ENCODE measurements around the gene GPC6. TPM values are rescaled to one million over a fixed set of nuclear protein-coding genes. Genes with fewer than 3 reads are reported as not detected.

The GPC6 gene
- total and polyA plus RNA-seq, 2 donors (not counting 3 experiments of a cell fraction or from before 2014, with no cell fraction given): 0.01 TPM; not detected in 1

GRCh38 chr13:93231867-93232266 is 5.3 kb downstream of the GPC6 start:
- BruUV-seq (replicated peaks): no TSS peak
- H3K9ac ChIP-seq (replicated peaks; ENCODE audit: extremely low read depth, insufficient read depth, low read length): no peak overlapping the region
- no peak overlapping the region for H3K4me2 ChIP-seq (ENCODE audit: insufficient read depth, low read length)
- ChIA-PET CTCF (no interaction called here), POLR2A (interaction anchor here (0.6 kb wide), 1 partner anchor 793 kb away, joined by 3 read pairs; no protein-coding TSS in a partner anchor)
- no peak overlapping the region for H3K4me3 ChIP-seq (replicated peaks in 1 of 3; ENCODE audit: insufficient read depth in 1 of 3, low read depth in 1 of 3, low read length in 3 of 3)
- no peaks in the 10 kb centered on the region for H3K79me2 ChIP-seq (ENCODE audit: control insufficient read depth, insufficient read depth, low read length)
- no peaks in the 10 kb centered on the region for H3K36me3 ChIP-seq (ENCODE audit: control insufficient read depth in 2 of 2, extremely low read depth in 1 of 2, insufficient read depth in 2 of 2, low read length in 2 of 2)
- H3K27me3 ChIP-seq (ENCODE audit: control insufficient read depth in 2 of 2, insufficient read depth in 2 of 2, low read length in 2 of 2): no peaks in the 10 kb centered on the region
- no peak for FAIRE-seq
- dilution Hi-C loops (cut with MboI; ENCODE audit: extremely low pct_ligation_motif_present, low sequenced_read_pairs): no loop called here
- H2AFZ ChIP-seq (ENCODE audit: low read depth, low read length): no peak overlapping the region
- H3K9me1 ChIP-seq (replicated peaks; ENCODE audit: control insufficient read depth, extremely low read depth, insufficient read depth, low read length): no peaks in the 10 kb centered on the region
- intact Hi-C loops (cut with micrococcal nuclease): no loop called here
- no peaks in the 10 kb centered on the region for H4K20me1 ChIP-seq (replicated peaks; ENCODE audit: control insufficient read depth, extremely low read depth, insufficient read depth, low read length)
- TF ChIP-seq JUN (IDR thresholded peaks at IDR 0.05; ENCODE audit: borderline replicate concordance, insufficient read depth, insufficient read length, low read depth): no peak
- no peaks in the 10 kb centered on the region for H3K4me1 ChIP-seq (ENCODE audit: control insufficient read depth, extremely low read depth, insufficient read depth, low read length)
- no peak for DNase-seq (ENCODE audit: low read depth, low spot score)
- no peaks in the 10 kb centered on the region for H3K9me3 ChIP-seq (replicated peaks; ENCODE audit: control insufficient read depth, insufficient read depth, low read length)
- H3K27ac ChIP-seq (ENCODE audit: insufficient read depth, low read depth, low read length): no peak overlapping the region

- BruUV-seq (replicated peaks): no TSS peak
- Histone ChIP-seq H3K27me3 (ENCODE audit: control insufficient read depth in 2 of 2, insufficient read depth in 2 of 2, low read length in 2 of 2) (no peaks in the 10 kb centered on the region), H3K9me3 (replicated peaks; ENCODE audit: control insufficient read depth, insufficient read depth, low read length) (peaks cover 2% of the 10 kb centered on the region), H3K36me3 (ENCODE audit: control insufficient read depth in 2 of 2, extremely low read depth in 1 of 2, insufficient read depth in 2 of 2, low read length in 2 of 2) (no peaks in the 10 kb centered on the region), H3K79me2 (ENCODE audit: control insufficient read depth, insufficient read depth, low read length) (no peaks in the 10 kb centered on the region), H4K20me1 (replicated peaks; ENCODE audit: control insufficient read depth, extremely low read depth, insufficient read depth, low read length) (no peaks in the 10 kb centered on the region), H3K4me1 (ENCODE audit: control insufficient read depth, extremely low read depth, insufficient read depth, low read length) (no peaks in the 10 kb centered on the region), H2AFZ (ENCODE audit: low read depth, low read length) (no peak overlapping the region), H3K4me3 (replicated peaks in 1 of 3; ENCODE audit: insufficient read depth in 1 of 3, low read depth in 1 of 3, low read length in 3 of 3) (no peak overlapping the region), H3K9ac (replicated peaks; ENCODE audit: extremely low read depth, insufficient read depth, low read length) (no peak overlapping the region), H3K4me2 (ENCODE audit: insufficient read depth, low read length) (no peak overlapping the region), H3K27ac (ENCODE audit: insufficient read depth, low read depth, low read length) (no peak overlapping the region), H3K9me1 (replicated peaks; ENCODE audit: control insufficient read depth, extremely low read depth, insufficient read depth, low read length) (no peaks in the 10 kb centered on the region)
- DNase-seq (ENCODE audit: low read depth, low spot score) (no peak), FAIRE-seq (no peak)
- ChIA-PET POLR2A (no interaction called here), CTCF (no interaction called here)
- intact Hi-C loops (cut with micrococcal nuclease) (no loop called here), dilution Hi-C loops (cut with MboI; ENCODE audit: extremely low pct_ligation_motif_present, low sequenced_read_pairs) (no loop called here)
- TF ChIP-seq CTCF (IDR thresholded peaks at IDR 0.05; ENCODE audit: extremely low read depth in 1 of 2, insufficient read depth in 1 of 2, low read depth in 1 of 2, low read length in 2 of 2): no peak
- TF ChIP-seq MYC (IDR thresholded peaks at IDR 0.05; ENCODE audit: low read depth, low read length): no peak
- TF ChIP-seq MAX (IDR thresholded peaks at IDR 0.05; ENCODE audit: insufficient read depth, insufficient read length): no peak
These were observed 7.4 kb downstream of the GPC6 start for GRCh38 chr13:93233997-93234416.

Data from endothelial cell of umbilical vein (primary cell).